WTC11 (cell line): Measurements from ENCODE around the gene GOLGB1. TPM values are rescaled to one million over a fixed set of nuclear protein-coding genes. Genes with fewer than 3 reads are reported as not detected.

ENCODE experiments used
- ATAC-seq: fragments of 200-7000 bp; cut with Tn5 transposase; 2 replicates; pipeline ENCODE4 v1.10.0; 2021; ENCODE audit warnings: mild to moderate bottlenecking, moderate library complexity
- CTCF ChIA-PET: fragments of 300-600 bp; sonication (Branson Sonifier 250); formaldehyde crosslinking; loops from one replicate; lab custom pipeline; 2021; ENCODE audit warnings: antibody characterized with exemption; lab: Charles Lee
- POLR2A ChIA-PET: fragments of 350-600 bp; sonication (Branson Sonifier 250); formaldehyde crosslinking; loops from one replicate; lab custom pipeline; 2021; ENCODE audit warnings: antibody characterized with exemption; lab: Charles Lee
- DNase-seq: peaks from one replicate; pipeline ENCODE4 v3.0.0; 2021; ENCODE audit warnings: low spot score
- H3K27ac Mint-ChIP-seq: 2 replicates; pipeline ENCODE4 v1.8.0; 2021; ENCODE audit warnings: mixed read lengths
- H3K27me3 Mint-ChIP-seq: 2 replicates; pipeline ENCODE4 v1.8.0; 2021; ENCODE audit warnings: low read depth, mild to moderate bottlenecking, moderate library complexity, mixed read lengths
- H3K36me3 Mint-ChIP-seq: 2 replicates; pipeline ENCODE4 v1.8.0; 2021; ENCODE audit warnings: mixed read lengths
- H3K4me1 Mint-ChIP-seq: 2 replicates; pipeline ENCODE4 v1.8.0; 2022; ENCODE audit warnings: mixed read lengths
- H3K4me3 Mint-ChIP-seq: 2 replicates; pipeline ENCODE4 v1.8.0; 2021; ENCODE audit warnings: mild to moderate bottlenecking, moderate library complexity, mixed read lengths
- H3K9me3 Mint-ChIP-seq: 2 replicates; pipeline ENCODE4 v1.8.0; 2021; ENCODE audit warnings: mixed read lengths
- AFF4 ChIP-seq: sonication (generic); formaldehyde crosslinking; IDR thresholded peaks from 2 replicates; pipeline ENCODE4 v1.8.1; 2023; ENCODE audit warnings: mild to moderate bottlenecking, missing genetic modification reagents, borderline replicate concordance
- AR ChIP-seq: fragments of 250-450 bp; sonication (Bioruptor Pico); IDR thresholded peaks from 2 replicates; pipeline ENCODE4 v1.9.0; 2021; ENCODE audit warnings: mild to moderate bottlenecking
- ATF3 ChIP-seq: sonication (generic); formaldehyde crosslinking; conservative IDR thresholded peaks from 2 replicates; pipeline ENCODE4 v1.8.1; 2022; ENCODE audit warnings: mild to moderate bottlenecking, missing genetic modification reagents
- CBFB ChIP-seq: sonication (generic); formaldehyde crosslinking; IDR thresholded peaks from 2 replicates; pipeline ENCODE4 v1.8.1; 2022; ENCODE audit warnings: mild to moderate bottlenecking, low read depth, missing genetic modification reagents
- FOXJ3 ChIP-seq: sonication (generic); formaldehyde crosslinking; IDR thresholded peaks from 2 replicates; pipeline ENCODE4 v1.9.0; 2021; ENCODE audit warnings: missing genetic modification reagents, mild to moderate bottlenecking, borderline replicate concordance
- GRHL2 ChIP-seq: fragments of 250-450 bp; sonication (Bioruptor Pico); IDR thresholded peaks from 2 replicates; pipeline ENCODE4 v1.8.0; 2022; ENCODE audit warnings: mild to moderate bottlenecking, moderate library complexity; ENCODE audit not compliant: insufficient replicate concordance, severe bottlenecking
- GTF2I ChIP-seq: fragments of 250-450 bp; sonication (Bioruptor Pico); conservative IDR thresholded peaks from 2 replicates; pipeline ENCODE4 v1.4.0; 2021; ENCODE audit warnings: mild to moderate bottlenecking
- JAZF1 ChIP-seq: fragments of 250-450 bp; sonication (Bioruptor Pico); IDR thresholded peaks from 2 replicates; pipeline ENCODE4 v1.9.0; 2021; ENCODE audit warnings: moderate library complexity, mild to moderate bottlenecking, inconsistent platforms
- NFATC4 ChIP-seq: fragments of 250-450 bp; sonication (Bioruptor Pico); IDR thresholded peaks from 2 replicates; pipeline ENCODE4 v1.9.0; 2021; ENCODE audit warnings: mild to moderate bottlenecking
- NR2C2 ChIP-seq: sonication (generic); formaldehyde crosslinking; IDR thresholded peaks from 2 replicates; pipeline ENCODE4 v1.8.0; 2022; ENCODE audit warnings: mild to moderate bottlenecking, missing genetic modification reagents
- NR3C1 ChIP-seq: sonication (generic); formaldehyde crosslinking; conservative IDR thresholded peaks from 2 replicates; pipeline ENCODE4 v1.8.1; 2023; ENCODE audit warnings: low read depth, mild to moderate bottlenecking, missing genetic modification reagents
- OVOL2 ChIP-seq: fragments of 250-450 bp; sonication (Bioruptor Pico); IDR thresholded peaks from 2 replicates; pipeline ENCODE4 v1.9.0; 2021; ENCODE audit warnings: mild to moderate bottlenecking, borderline replicate concordance
- SMAD4 ChIP-seq: sonication (generic); formaldehyde crosslinking; IDR thresholded peaks from 2 replicates; pipeline ENCODE4 v1.8.0; 2022; ENCODE audit warnings: mild to moderate bottlenecking, missing genetic modification reagents
- ZNF219 ChIP-seq: sonication (generic); formaldehyde crosslinking; IDR thresholded peaks from 2 replicates; pipeline ENCODE4 v1.8.0; 2023; ENCODE audit warnings: missing genetic modification reagents, mild to moderate bottlenecking, borderline replicate concordance
- ZNF232 ChIP-seq: sonication (generic); formaldehyde crosslinking; IDR thresholded peaks from 2 replicates; pipeline ENCODE4 v1.8.0; 2022; ENCODE audit warnings: mild to moderate bottlenecking, missing genetic modification reagents
- ZNF317 ChIP-seq: sonication (generic); formaldehyde crosslinking; IDR thresholded peaks from 2 replicates; pipeline ENCODE4 v1.8.1; 2023; ENCODE audit warnings: low read depth, mild to moderate bottlenecking, moderate library complexity, missing genetic modification reagents, borderline replicate concordance
- ZNF423 ChIP-seq: fragments of 250-450 bp; sonication (Bioruptor Pico); IDR thresholded peaks from 2 replicates; pipeline ENCODE4 v2.1.2; 2022; ENCODE audit warnings: mild to moderate bottlenecking, moderate library complexity
- total RNA-seq: library from RNA; stranded (reverse); gene quantifications from 3 replicates; pipeline ENCODE4 v1.2.3, GENCODE V29; 2021
- TF ChIP-seq, protein P1 (sequence below): sonication (generic); formaldehyde crosslinking; conservative IDR thresholded peaks from 2 replicates; pipeline ENCODE4 v1.8.1; 2023; ENCODE audit warnings: mild to moderate bottlenecking, low read depth, missing genetic modification reagents, moderate library complexity
- TF ChIP-seq, protein P2 (sequence below): fragments of 200-600 bp; IDR thresholded peaks from 2 replicates; pipeline ENCODE4 v1.8.0; 2022; ENCODE audit warnings: antibody characterized with exemption
- TF ChIP-seq, protein P3 (sequence below): fragments of 250-450 bp; sonication (Bioruptor Pico); conservative IDR thresholded peaks from 2 replicates; pipeline ENCODE4 v1.9.0; 2021; ENCODE audit warnings: mild to moderate bottlenecking

The GOLGB1 gene
- total RNA-seq, 1 experiment from 2014 or later, result 33.8 TPM

- H3K4me1 Mint-ChIP-seq, result peaks cover 15% of the 10 kb centered on the region
- H3K36me3 Mint-ChIP-seq, result no peaks in the 10 kb centered on the region
- peaks cover 4% of the 10 kb centered on the region for H3K27me3 Mint-ChIP-seq
- H3K4me3 Mint-ChIP-seq, result no peak overlapping the region
- peaks cover 7% of the 10 kb centered on the region for H3K9me3 Mint-ChIP-seq
- ChIA-PET POLR2A (no interaction called here), CTCF (interaction anchor here (1.9 kb wide), 1 partner anchor 75 kb away, joined by 8 read pairs; the partner anchor contains the start of gene POLQ)
- DNase-seq (no peak), ATAC-seq (no peak)
- TF ChIP-seq FOXJ3 (CRISPR knock-in tag) (no peak), ZNF219 (CRISPR knock-in tag) (no peak), GTF2I (CRISPR knock-in tag) (no peak), GRHL2 (CRISPR knock-in tag) (no peak), ZNF317 (CRISPR knock-in tag) (no peak), JAZF1 (no peak), AFF4 (no peak), ZNF423 (no peak), ZNF232 (CRISPR knock-in tag) (no peak), ATF3 (CRISPR knock-in tag) (no peak), SMAD4 (CRISPR knock-in tag) (no peak), OVOL2 (no peak), AR (no peak), NR2C2 (CRISPR knock-in tag) (no peak), CBFB (no peak), NR3C1 (no peak), NFATC4 (no peak)
- TF ChIP-seq, protein P1, sequence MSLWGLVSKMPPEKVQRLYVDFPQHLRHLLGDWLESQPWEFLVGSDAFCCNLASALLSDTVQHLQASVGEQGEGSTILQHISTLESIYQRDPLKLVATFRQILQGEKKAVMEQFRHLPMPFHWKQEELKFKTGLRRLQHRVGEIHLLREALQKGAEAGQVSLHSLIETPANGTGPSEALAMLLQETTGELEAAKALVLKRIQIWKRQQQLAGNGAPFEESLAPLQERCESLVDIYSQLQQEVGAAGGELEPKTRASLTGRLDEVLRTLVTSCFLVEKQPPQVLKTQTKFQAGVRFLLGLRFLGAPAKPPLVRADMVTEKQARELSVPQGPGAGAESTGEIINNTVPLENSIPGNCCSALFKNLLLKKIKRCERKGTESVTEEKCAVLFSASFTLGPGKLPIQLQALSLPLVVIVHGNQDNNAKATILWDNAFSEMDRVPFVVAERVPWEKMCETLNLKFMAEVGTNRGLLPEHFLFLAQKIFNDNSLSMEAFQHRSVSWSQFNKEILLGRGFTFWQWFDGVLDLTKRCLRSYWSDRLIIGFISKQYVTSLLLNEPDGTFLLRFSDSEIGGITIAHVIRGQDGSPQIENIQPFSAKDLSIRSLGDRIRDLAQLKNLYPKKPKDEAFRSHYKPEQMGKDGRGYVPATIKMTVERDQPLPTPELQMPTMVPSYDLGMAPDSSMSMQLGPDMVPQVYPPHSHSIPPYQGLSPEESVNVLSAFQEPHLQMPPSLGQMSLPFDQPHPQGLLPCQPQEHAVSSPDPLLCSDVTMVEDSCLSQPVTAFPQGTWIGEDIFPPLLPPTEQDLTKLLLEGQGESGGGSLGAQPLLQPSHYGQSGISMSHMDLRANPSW, result no peak
- TF ChIP-seq, protein P2, sequence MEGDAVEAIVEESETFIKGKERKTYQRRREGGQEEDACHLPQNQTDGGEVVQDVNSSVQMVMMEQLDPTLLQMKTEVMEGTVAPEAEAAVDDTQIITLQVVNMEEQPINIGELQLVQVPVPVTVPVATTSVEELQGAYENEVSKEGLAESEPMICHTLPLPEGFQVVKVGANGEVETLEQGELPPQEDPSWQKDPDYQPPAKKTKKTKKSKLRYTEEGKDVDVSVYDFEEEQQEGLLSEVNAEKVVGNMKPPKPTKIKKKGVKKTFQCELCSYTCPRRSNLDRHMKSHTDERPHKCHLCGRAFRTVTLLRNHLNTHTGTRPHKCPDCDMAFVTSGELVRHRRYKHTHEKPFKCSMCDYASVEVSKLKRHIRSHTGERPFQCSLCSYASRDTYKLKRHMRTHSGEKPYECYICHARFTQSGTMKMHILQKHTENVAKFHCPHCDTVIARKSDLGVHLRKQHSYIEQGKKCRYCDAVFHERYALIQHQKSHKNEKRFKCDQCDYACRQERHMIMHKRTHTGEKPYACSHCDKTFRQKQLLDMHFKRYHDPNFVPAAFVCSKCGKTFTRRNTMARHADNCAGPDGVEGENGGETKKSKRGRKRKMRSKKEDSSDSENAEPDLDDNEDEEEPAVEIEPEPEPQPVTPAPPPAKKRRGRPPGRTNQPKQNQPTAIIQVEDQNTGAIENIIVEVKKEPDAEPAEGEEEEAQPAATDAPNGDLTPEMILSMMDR, result no peak
- TF ChIP-seq, protein P3, sequence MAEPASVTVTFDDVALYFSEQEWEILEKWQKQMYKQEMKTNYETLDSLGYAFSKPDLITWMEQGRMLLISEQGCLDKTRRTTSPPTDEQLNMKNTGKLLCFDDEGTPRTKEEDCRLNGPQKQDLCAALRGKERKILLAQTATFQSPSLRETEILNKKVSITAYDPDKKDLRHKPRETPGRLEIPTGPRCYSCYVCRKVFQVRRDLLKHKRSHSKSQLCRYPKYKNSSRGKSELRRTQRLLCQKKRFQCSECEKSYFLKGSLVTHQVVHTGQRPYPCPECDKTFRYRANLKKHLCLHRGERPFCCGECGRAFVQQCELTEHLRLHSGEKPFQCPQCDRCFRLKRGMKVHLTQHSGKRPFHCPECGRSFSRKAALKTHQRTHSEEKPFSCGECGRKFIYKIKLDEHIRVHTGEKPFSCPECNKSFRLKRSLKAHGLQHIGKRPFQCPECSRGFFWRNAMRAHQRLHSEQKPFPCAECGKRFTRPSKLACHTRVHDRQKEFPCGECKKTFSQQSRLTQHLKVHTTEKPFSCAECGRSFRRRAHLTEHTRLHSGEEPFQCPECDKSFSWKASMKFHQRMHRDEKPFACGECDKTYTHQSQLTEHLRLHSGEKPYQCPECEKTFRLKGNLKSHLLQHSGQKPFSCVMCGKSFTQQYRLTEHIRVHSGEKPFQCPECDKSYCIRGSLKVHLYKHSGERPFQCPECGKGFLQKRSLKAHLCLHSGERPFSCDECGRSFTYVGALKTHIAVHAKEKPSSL (CRISPR knock-in tag), result no peak
- H3K27ac Mint-ChIP-seq, result peak overlapping the region; percentile 26; the same call in 1 of the 2 replicates
Measured at GRCh38 chr3:121621491-121621890, 128.1 kb downstream of the GOLGB1 start.
